ENCODE data around the gene CCT7.

The CCT7 gene

GRCh38 chr2:73212448-73213176 is 21.5 kb upstream of the CCT7 start:
- in situ Hi-C loops (cut with HindIII; ENCODE audit: low pct_unique_long_range_greater_than_20kb, low sequenced_read_pairs): no loop called here
- no peak for TF ChIP-seq JUND (IDR thresholded peaks at IDR 0.05; ENCODE audit: low read depth)
- peak; percentile 63 to 69 for DNase-seq (ENCODE audit: low read depth in 1 of 2, low spot score in 1 of 2)

- in situ Hi-C loops (cut with HindIII; ENCODE audit: low pct_unique_long_range_greater_than_20kb, low sequenced_read_pairs): no loop called here
- DNase-seq (ENCODE audit: low read depth in 1 of 2, low spot score in 1 of 2): peak; percentile 43 to 82
- no peak for TF ChIP-seq JUND (IDR thresholded peaks at IDR 0.05; ENCODE audit: low read depth)
Measured at GRCh38 chr2:73214120-73215035, 19.7 kb upstream of the CCT7 start, which contains the start of gene SMYD5. Gene SMYD5 (plus strand): TSS chr2:73214245. CDS start chr2:73214267, 22 bp downstream.

DNA sequence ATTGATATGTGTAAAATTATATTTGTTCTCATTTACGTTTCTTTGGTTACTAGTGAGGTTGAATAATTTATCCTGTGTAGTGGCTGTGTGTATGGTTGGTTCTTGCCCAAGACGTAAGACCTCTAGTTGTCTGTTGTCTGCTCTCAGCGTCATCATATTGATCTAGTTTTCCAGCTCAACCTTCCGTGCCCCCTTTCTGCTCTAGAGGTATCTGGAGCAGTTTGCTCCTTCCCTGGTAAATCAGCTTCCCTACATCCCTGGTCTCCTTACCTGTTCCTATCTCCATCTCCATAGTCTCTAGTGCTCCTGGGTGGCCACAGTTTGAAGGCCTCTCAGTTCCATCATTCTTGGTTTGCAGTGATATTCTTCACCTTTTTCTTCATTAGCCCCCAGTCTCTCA is 18.9 kb upstream of the CCT7 start:
- no peak for TF ChIP-seq JUND (IDR thresholded peaks at IDR 0.05; ENCODE audit: low read depth)
- in situ Hi-C loops (cut with HindIII; ENCODE audit: low pct_unique_long_range_greater_than_20kb, low sequenced_read_pairs): no loop called here
- DNase-seq (ENCODE audit: low read depth in 1 of 2, low spot score in 1 of 2): no peak

- DNase-seq (ENCODE audit: low read depth in 1 of 2, low spot score in 1 of 2): no peak
- TF ChIP-seq JUND (IDR thresholded peaks at IDR 0.05; ENCODE audit: low read depth): no peak
- in situ Hi-C loops (cut with HindIII; ENCODE audit: low pct_unique_long_range_greater_than_20kb, low sequenced_read_pairs): no loop called here
Measured at GRCh38 chr2:73217160-73217559, 16.9 kb upstream of the CCT7 start.

- DNase-seq (ENCODE audit: low read depth in 1 of 2, low spot score in 1 of 2): no peak
- TF ChIP-seq JUND (IDR thresholded peaks at IDR 0.05; ENCODE audit: low read depth): no peak
- in situ Hi-C loops (cut with HindIII; ENCODE audit: low pct_unique_long_range_greater_than_20kb, low sequenced_read_pairs): no loop called here
Measured at GRCh38 chr2:73217826-73218225, 16.3 kb upstream of the CCT7 start.

- in situ Hi-C loops (cut with HindIII; ENCODE audit: low pct_unique_long_range_greater_than_20kb, low sequenced_read_pairs): no loop called here
- no peak for DNase-seq (ENCODE audit: low read depth in 1 of 2, low spot score in 1 of 2)
- no peak for TF ChIP-seq JUND (IDR thresholded peaks at IDR 0.05; ENCODE audit: low read depth)
Measured at GRCh38 chr2:73218298-73218697, 15.8 kb upstream of the CCT7 start.

GRCh38 chr2:73223821-73224220 is 10.3 kb upstream of the CCT7 start:
- in situ Hi-C loops (cut with HindIII; ENCODE audit: low pct_unique_long_range_greater_than_20kb, low sequenced_read_pairs): no loop called here
- DNase-seq (ENCODE audit: low read depth in 1 of 2, low spot score in 1 of 2): no peak
- TF ChIP-seq JUND (IDR thresholded peaks at IDR 0.05; ENCODE audit: low read depth): no peak

DNA sequence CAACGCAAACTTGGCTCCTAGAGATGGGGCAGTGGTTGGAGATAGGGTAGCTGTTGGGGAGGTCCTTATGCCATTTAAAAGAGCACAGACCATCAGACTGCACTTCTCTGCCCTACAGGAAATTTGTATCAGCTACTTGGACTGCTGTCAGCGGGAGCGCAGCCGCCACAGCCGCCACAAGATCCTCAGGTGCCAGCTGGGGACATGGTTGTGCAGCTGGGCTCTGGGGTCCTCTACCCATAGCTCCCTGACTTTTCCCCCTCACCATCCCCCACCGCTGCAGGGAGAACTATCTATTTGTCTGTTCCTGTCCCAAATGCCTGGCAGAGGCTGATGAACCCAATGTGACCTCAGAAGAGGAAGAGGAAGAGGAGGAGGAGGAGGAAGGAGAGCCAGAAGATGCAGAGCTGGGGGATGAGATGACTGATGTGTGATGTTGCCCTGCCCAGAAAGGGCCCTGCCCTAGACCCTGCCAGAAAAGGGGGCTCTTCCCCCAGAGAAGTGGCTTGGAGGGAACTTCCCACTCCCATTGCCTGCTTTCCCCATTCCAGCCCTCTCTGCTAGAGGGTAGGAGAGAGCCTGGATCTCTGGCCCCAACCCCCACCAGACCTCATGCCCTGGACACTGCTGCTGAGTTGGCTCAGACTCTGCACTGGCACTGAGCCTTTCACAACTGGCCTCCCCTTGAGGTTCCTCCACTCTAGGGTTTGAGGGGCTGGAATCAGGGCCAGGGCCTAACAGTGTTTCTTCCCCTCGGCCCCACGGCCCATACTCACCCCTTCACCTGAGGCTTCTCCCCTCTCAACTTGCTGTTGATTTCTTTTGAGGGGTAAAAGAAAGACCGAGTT is 8.4 kb upstream of the CCT7 start:
- DNase-seq (ENCODE audit: low read depth in 1 of 2, low spot score in 1 of 2): no peak
- in situ Hi-C loops (cut with HindIII; ENCODE audit: low pct_unique_long_range_greater_than_20kb, low sequenced_read_pairs): no loop called here
- TF ChIP-seq JUND (IDR thresholded peaks at IDR 0.05; ENCODE audit: low read depth): no peak

GRCh38 chr2:73227086-73227485 is 7.0 kb upstream of the CCT7 start:
- in situ Hi-C loops (cut with HindIII; ENCODE audit: low pct_unique_long_range_greater_than_20kb, low sequenced_read_pairs): no loop called here
- no peak for DNase-seq (ENCODE audit: low read depth in 1 of 2, low spot score in 1 of 2)
- TF ChIP-seq JUND (IDR thresholded peaks at IDR 0.05; ENCODE audit: low read depth): no peak

GRCh38 chr2:73228631-73229030 is 5.5 kb upstream of the CCT7 start:
- in situ Hi-C loops (cut with HindIII; ENCODE audit: low pct_unique_long_range_greater_than_20kb, low sequenced_read_pairs): no loop called here
- no peak for TF ChIP-seq JUND (IDR thresholded peaks at IDR 0.05; ENCODE audit: low read depth)
- no peak for DNase-seq (ENCODE audit: low read depth in 1 of 2, low spot score in 1 of 2)

DNA sequence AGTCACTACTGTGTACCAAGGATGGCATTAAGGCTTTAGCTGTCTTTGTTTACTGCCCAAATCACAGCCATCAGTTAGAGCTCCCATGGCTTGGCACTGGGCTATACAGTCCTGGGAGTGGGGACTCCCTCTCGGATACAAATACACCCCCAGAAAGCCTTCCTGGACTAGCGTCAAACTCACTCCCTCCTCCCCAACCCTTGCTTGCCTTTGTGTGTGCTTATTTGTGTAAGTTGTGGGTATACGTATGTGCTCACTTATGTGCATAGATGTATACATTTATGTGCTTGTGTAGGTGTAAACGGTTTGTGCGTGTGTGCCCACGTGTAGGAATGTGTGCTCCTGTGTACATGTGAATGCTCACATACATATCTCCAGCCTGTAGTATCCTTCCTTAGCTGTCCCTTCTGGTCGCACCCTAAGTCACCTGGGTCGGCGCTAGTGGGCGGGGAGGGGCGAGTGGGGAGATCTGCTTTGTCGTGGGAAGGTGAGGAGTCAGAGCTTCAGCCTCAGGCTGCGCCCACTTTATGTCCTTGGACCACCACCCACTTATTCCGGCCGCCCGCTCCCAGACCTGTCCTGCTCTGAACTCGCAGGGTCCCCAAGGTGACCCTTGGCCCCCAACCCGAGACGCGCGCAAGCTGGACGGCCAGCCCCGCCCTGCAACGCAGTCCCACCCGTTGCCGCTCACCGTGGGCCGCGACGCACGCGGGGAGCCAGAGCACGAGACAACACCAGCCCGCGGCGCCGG is 1.5 kb upstream of the CCT7 start:
- peak; percentile 13 to 32 for DNase-seq (ENCODE audit: low read depth in 1 of 2, low spot score in 1 of 2)
- TF ChIP-seq JUND (IDR thresholded peaks at IDR 0.05; ENCODE audit: low read depth): no peak
- in situ Hi-C loops (cut with HindIII; ENCODE audit: low pct_unique_long_range_greater_than_20kb, low sequenced_read_pairs): no loop called here
